Choroid plexus epithelial cell (primary cell): ENCODE results near the gene CCND1.

Source experiments
- DNase-seq: peaks from one replicate; pipeline ENCODE4 v3.0.0-alpha.2; 2010; ENCODE audit warnings: low read depth
- H3K4me3 ChIP-seq: 2 replicates; pipeline ENCODE4 v1.5.1; 2011; ENCODE audit warnings: low read depth, mild to moderate bottlenecking, control low read depth, low read length, moderate library complexity
- TF ChIP-seq, protein P1 (sequence below): conservative IDR thresholded peaks from 2 replicates; pipeline ENCODE4 v1.5.1; 2011; ENCODE audit warnings: low read depth, mild to moderate bottlenecking, control low read depth, inconsistent platforms, low read length, moderate library complexity

CCND1 gene

DNA sequence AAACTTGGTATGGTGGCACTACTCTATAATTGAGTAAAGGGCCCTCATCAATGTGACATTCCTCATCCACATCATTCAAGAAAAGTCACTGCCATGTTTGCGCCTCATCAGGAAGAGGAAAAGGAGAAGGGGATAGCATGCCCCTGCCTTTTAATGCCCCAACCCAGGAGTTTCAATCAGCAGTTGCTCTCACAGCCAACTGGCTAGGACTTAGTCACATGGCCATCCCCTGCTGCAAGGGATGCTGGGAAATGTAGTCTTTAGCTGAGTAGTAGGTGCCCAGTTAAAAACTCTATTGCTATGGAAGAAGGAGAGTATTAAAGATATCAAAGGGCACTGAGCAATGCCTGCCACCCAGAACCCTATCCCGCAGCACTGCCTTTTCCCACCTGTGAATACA lies 10.9 kb upstream of the CCND1 start:
- DNase-seq: peak; percentile 39
- TF ChIP-seq, protein P1, sequence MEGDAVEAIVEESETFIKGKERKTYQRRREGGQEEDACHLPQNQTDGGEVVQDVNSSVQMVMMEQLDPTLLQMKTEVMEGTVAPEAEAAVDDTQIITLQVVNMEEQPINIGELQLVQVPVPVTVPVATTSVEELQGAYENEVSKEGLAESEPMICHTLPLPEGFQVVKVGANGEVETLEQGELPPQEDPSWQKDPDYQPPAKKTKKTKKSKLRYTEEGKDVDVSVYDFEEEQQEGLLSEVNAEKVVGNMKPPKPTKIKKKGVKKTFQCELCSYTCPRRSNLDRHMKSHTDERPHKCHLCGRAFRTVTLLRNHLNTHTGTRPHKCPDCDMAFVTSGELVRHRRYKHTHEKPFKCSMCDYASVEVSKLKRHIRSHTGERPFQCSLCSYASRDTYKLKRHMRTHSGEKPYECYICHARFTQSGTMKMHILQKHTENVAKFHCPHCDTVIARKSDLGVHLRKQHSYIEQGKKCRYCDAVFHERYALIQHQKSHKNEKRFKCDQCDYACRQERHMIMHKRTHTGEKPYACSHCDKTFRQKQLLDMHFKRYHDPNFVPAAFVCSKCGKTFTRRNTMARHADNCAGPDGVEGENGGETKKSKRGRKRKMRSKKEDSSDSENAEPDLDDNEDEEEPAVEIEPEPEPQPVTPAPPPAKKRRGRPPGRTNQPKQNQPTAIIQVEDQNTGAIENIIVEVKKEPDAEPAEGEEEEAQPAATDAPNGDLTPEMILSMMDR: no peak
- no peak overlapping the region for H3K4me3 ChIP-seq

GRCh38 chr11:69630424-69630823 lies 10.5 kb upstream of the CCND1 start:
- TF ChIP-seq, protein P1: no peak
- no peak overlapping the region for H3K4me3 ChIP-seq
- no peak for DNase-seq

GRCh38 chr11:69632900-69633299 lies 8.1 kb upstream of the CCND1 start:
- no peak overlapping the region for H3K4me3 ChIP-seq
- TF ChIP-seq, protein P1: no peak
- DNase-seq: no peak

- DNase-seq: no peak
- H3K4me3 ChIP-seq: no peak overlapping the region
- TF ChIP-seq, protein P1: no peak
Measured at GRCh38 chr11:69634069-69634468, 6.9 kb upstream of the CCND1 start.

- no peak overlapping the region for H3K4me3 ChIP-seq
- no peak for DNase-seq
- TF ChIP-seq, protein P1: no peak
Measured at GRCh38 chr11:69634590-69634989, 6.4 kb upstream of the CCND1 start.

- DNase-seq: no peak
- TF ChIP-seq, protein P1: no peak
Measured at GRCh38 chr11:69635195-69635594, 5.8 kb upstream of the CCND1 start.

GRCh38 chr11:69635804-69636511 lies 5.0 kb upstream of the CCND1 start:
- TF ChIP-seq, protein P1: no peak
- peak overlapping the region; percentile 44 for H3K4me3 ChIP-seq
- no peak for DNase-seq

More at GRCh38 chr11:69635195-69635594, 5.8 kb upstream of the CCND1 start:
- no peak overlapping the region for H3K4me3 ChIP-seq
